ENCODE data around the gene PCSK2. TPM values are rescaled to one million over a fixed set of nuclear protein-coding genes. Genes with fewer than 3 reads are reported as not detected.

PCSK2 gene
- total RNA-seq, 2 donors from 2014 or later, result 0.18 to 2.7 TPM

DNA sequence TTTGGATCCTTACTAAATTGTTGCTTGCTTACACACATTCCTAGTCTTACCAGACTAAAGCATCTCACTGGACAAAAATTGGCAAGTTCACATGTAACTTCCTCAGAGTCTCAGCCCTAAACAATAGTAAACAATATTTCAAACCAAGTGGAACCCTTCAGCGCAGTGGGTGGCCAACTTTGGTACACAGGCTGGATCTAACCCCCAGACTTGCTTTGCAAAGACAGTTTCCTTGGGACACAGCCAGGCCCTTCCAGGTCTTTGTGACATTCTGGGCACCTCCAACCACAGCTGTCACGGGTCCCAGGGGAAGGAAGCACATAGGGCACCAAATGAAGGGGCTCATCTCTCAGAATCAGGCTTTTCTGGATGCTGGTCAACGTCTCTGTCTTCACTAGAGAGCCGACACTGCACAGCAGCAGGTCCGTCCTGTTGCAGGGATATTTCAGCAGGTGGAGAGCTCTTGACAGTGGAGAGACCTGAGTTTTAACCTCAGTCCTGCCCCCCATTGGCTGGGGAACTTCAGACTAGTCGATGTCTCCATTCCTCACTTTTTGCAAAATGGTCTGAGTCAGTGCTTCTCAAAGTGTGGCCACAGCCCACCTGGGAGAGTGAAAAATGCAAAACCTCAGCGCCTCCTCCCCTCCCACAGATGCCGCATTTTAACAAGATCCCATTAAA, 212.9 kb downstream of the PCSK2 start:
- no peak overlapping the region for H3K4me3 ChIP-seq
- intact Hi-C loops (cut with DNase I), result no loop called here
- no peaks in the 10 kb centered on the region for H3K27me3 ChIP-seq (replicated peaks; ENCODE audit: insufficient read depth)
- H3K4me1 ChIP-seq (replicated peaks), result no peaks in the 10 kb centered on the region
- no peak overlapping the region for H3K27ac ChIP-seq
- no peaks in the 10 kb centered on the region for H3K36me3 ChIP-seq
- 68% methylated on average over 8 of the region's 8 CpGs for WGBS
- no peak for DNase-seq (ENCODE audit: low spot score)
- no peak for TF ChIP-seq POLR2AphosphoS5 (IDR thresholded peaks at IDR 0.05)
- TF ChIP-seq, protein P1, sequence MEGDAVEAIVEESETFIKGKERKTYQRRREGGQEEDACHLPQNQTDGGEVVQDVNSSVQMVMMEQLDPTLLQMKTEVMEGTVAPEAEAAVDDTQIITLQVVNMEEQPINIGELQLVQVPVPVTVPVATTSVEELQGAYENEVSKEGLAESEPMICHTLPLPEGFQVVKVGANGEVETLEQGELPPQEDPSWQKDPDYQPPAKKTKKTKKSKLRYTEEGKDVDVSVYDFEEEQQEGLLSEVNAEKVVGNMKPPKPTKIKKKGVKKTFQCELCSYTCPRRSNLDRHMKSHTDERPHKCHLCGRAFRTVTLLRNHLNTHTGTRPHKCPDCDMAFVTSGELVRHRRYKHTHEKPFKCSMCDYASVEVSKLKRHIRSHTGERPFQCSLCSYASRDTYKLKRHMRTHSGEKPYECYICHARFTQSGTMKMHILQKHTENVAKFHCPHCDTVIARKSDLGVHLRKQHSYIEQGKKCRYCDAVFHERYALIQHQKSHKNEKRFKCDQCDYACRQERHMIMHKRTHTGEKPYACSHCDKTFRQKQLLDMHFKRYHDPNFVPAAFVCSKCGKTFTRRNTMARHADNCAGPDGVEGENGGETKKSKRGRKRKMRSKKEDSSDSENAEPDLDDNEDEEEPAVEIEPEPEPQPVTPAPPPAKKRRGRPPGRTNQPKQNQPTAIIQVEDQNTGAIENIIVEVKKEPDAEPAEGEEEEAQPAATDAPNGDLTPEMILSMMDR (IDR thresholded peaks at IDR 0.05), result no peak
- TF ChIP-seq POLR2A (IDR thresholded peaks at IDR 0.05), result no peak
- H3K9me3 ChIP-seq, result no peaks in the 10 kb centered on the region

DNA sequence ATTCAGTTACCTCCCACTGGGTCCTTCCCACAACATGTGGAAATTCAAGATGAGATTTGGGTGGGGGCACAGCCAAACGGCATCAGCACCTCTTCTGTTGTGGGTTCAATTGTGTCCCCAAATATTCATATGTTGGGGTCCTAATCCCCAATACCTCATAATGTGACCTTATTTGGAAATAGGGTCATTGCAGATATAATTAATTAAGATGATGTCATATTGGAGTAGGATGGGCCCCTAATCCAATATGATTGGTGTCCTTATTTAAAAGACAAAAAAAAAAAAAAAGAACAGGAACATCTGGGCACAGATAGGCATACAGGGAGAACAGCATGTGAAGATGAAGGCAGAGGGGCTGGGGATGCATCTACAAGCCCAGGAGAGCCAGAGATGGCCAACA, 214.9 kb downstream of the PCSK2 start:
- Histone ChIP-seq H3K4me3 (no peak overlapping the region), H3K4me1 (replicated peaks) (no peaks in the 10 kb centered on the region), H3K27ac (no peak overlapping the region), H3K27me3 (replicated peaks; ENCODE audit: insufficient read depth) (no peaks in the 10 kb centered on the region), H3K9me3 (no peaks in the 10 kb centered on the region), H3K36me3 (no peaks in the 10 kb centered on the region)
- TF ChIP-seq POLR2A (IDR thresholded peaks at IDR 0.05) (no peak), POLR2AphosphoS5 (IDR thresholded peaks at IDR 0.05) (no peak)
- TF ChIP-seq, protein P1 (IDR thresholded peaks at IDR 0.05), result no peak
- no peak for DNase-seq (ENCODE audit: low spot score)
- intact Hi-C loops (cut with DNase I), result no loop called here
- WGBS, result 91% methylated on average over 1 of the region's 1 CpG

DNA sequence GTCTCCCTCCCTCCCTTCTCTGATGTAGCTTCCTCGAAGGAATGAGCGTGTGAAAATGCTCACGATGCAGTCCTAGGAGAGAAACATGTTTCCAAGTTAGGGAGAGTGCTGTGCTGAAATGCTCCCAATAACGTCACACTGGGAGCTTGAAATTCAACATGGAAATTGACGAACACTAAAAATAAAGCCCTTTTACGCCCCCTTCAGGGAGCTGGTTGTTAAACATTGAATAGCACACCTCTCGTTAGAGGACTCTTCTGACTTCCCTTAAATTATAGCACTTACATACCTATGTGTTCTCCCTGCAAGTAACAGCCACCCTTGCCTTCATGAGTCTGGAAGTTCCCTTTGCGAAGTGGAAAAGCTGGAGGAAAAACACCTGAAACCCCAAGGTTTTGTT, 215.7 kb downstream of the PCSK2 start:
- TF ChIP-seq POLR2A (IDR thresholded peaks at IDR 0.05), result no peak
- TF ChIP-seq, protein P1 (IDR thresholded peaks at IDR 0.05), result no peak
- TF ChIP-seq POLR2AphosphoS5 (IDR thresholded peaks at IDR 0.05), result no peak
- intact Hi-C loops (cut with DNase I), result no loop called here
- WGBS, result 50% methylated on average over 8 of the region's 8 CpGs

DNA sequence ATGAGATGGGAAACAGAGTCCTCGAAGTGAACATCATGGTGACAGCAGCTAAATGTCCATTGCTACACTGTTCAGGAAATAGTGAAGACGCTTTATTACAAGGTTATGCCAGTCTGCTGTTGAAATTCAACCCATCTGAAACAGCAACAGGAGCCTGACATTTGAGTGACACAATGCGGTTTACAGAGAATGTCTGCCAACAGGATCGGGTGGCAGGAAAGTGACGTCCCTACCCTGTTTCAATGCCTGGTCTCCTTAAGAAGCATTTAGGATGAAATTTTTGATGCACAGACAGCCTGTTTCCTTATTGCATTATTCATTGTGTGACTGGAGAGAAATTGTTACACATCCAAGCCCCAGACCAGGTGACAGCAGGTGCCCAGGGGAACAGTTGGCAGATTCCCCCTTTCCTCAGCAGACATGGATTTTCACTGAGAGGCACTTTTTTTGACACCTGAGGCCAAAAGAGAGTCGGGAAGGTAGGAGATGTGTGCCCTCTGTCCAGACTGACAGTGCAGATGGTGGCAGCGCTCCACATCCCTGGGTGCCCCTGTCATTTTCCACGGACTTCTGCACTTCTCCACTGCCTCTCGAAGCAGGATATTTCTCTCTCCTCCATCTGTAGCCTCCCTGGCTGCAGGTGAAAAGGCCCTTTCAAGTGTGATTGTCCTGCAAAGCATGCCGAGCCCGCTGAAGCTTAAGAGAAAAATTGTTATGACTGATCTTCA, 216.5 kb downstream of the PCSK2 start:
- Histone ChIP-seq H3K4me1 (replicated peaks) (no peaks in the 10 kb centered on the region), H3K27ac (no peak overlapping the region), H3K36me3 (no peaks in the 10 kb centered on the region), H3K4me3 (no peak overlapping the region), H3K27me3 (replicated peaks; ENCODE audit: insufficient read depth) (no peaks in the 10 kb centered on the region), H3K9me3 (no peaks in the 10 kb centered on the region)
- DNase-seq (ENCODE audit: low spot score), result no peak
- WGBS, result 57% methylated on average over 11 of the region's 11 CpGs
- intact Hi-C loops (cut with DNase I), result no loop called here
- no peak for TF ChIP-seq POLR2AphosphoS5 (IDR thresholded peaks at IDR 0.05)
- TF ChIP-seq POLR2A (IDR thresholded peaks at IDR 0.05), result no peak
- TF ChIP-seq, protein P1 (IDR thresholded peaks at IDR 0.05), result no peak

More for the DNA sequence above, 215.7 kb downstream of the PCSK2 start:
- H3K36me3 ChIP-seq, result no peaks in the 10 kb centered on the region
- no peak for DNase-seq (ENCODE audit: low spot score)
- no peaks in the 10 kb centered on the region for H3K4me1 ChIP-seq (replicated peaks)
- H3K9me3 ChIP-seq, result no peaks in the 10 kb centered on the region
- H3K27me3 ChIP-seq (replicated peaks; ENCODE audit: insufficient read depth), result no peaks in the 10 kb centered on the region
- no peak overlapping the region for H3K27ac ChIP-seq
- no peak overlapping the region for H3K4me3 ChIP-seq

DNA sequence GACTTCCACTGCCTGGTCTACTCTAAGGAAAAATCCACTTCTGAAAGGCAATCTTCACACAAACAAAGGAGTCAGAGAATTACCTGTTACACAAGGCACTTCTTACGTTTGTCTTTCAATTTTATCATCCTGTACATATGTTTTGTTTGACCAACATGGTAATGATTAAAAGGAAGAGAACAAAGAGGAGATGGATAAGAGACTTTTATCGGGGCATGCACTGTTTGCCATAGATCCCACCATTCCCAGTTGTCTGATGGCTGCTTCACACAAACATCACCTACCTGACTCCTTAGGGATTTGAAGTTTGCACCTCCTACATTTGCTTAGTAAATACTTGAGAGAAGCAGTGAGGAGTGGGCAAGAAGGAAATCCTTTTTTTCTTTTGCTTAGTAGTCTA, 217.3 kb downstream of the PCSK2 start:
- intact Hi-C loops (cut with DNase I), result no loop called here
- TF ChIP-seq POLR2A (IDR thresholded peaks at IDR 0.05) (no peak), POLR2AphosphoS5 (IDR thresholded peaks at IDR 0.05) (no peak)
- TF ChIP-seq, protein P1 (IDR thresholded peaks at IDR 0.05), result no peak
- Histone ChIP-seq H3K27me3 (replicated peaks; ENCODE audit: insufficient read depth) (no peaks in the 10 kb centered on the region), H3K9me3 (no peaks in the 10 kb centered on the region), H3K36me3 (no peaks in the 10 kb centered on the region), H3K4me1 (replicated peaks) (no peaks in the 10 kb centered on the region), H3K27ac (no peak overlapping the region), H3K4me3 (no peak overlapping the region)
- no peak for DNase-seq (ENCODE audit: low spot score)
- WGBS, result 31% methylated on average over 2 of the region's 2 CpGs
